Measurements from ENCODE around the gene LEP.
"Not testable (repeated sequence)": the region's sequence is repeated elsewhere in the genome, so short reads cannot be mapped to it uniquely, and the experiment has no call there.

LEP gene

GRCh38 chr7:128235471-128235870 lies 5.6 kb upstream of the LEP start:
- H3K4me3 ChIP-seq (ENCODE audit: low read depth, low read length): no peak overlapping the region
- no peak for TF ChIP-seq CTCF (IDR thresholded peaks at IDR 0.05; ENCODE audit: borderline replicate concordance, insufficient read depth, low read depth, low read length)

GRCh38 chr7:128236924-128237586 lies 4.0 kb upstream of the LEP start:
- no peak for TF ChIP-seq CTCF (IDR thresholded peaks at IDR 0.05; ENCODE audit: borderline replicate concordance, insufficient read depth, low read depth, low read length)
- no peak overlapping the region for H3K4me3 ChIP-seq (ENCODE audit: low read depth, low read length)

- H3K4me3 ChIP-seq (ENCODE audit: low read depth, low read length): not testable (repeated sequence)
These were observed 1.9 kb upstream of the LEP start for GRCh38 chr7:128239146-128239545.

GRCh38 chr7:128242661-128243060 lies 1.6 kb downstream of the LEP start:
- H3K4me3 ChIP-seq (ENCODE audit: low read depth, low read length): no peak overlapping the region
- TF ChIP-seq CTCF (IDR thresholded peaks at IDR 0.05; ENCODE audit: borderline replicate concordance, insufficient read depth, low read depth, low read length): no peak

GRCh38 chr7:128243273-128243672 lies 2.2 kb downstream of the LEP start:
- TF ChIP-seq CTCF (IDR thresholded peaks at IDR 0.05; ENCODE audit: borderline replicate concordance, insufficient read depth, low read depth, low read length): no peak
- no peak overlapping the region for H3K4me3 ChIP-seq (ENCODE audit: low read depth, low read length)

- no peak for TF ChIP-seq CTCF (IDR thresholded peaks at IDR 0.05; ENCODE audit: borderline replicate concordance, insufficient read depth, low read depth, low read length)
- no peak overlapping the region for H3K4me3 ChIP-seq (ENCODE audit: low read depth, low read length)
These were observed 3.8 kb downstream of the LEP start for GRCh38 chr7:128244861-128245260.

GRCh38 chr7:128247108-128247507 lies 6.0 kb downstream of the LEP start:
- TF ChIP-seq CTCF (IDR thresholded peaks at IDR 0.05; ENCODE audit: borderline replicate concordance, insufficient read depth, low read depth, low read length): no peak
- H3K4me3 ChIP-seq (ENCODE audit: low read depth, low read length): no peak overlapping the region

Measured in GM12875 (cell line).